Activated CD8-positive, alpha-beta memory T cell treated with anti-CD3 and anti-CD28 coated beads, Interleukin-2, amount 50 U/mL, for 24 hours (primary cell): ENCODE data around the gene GART.
"Not testable (repeated sequence)": the region's sequence is repeated elsewhere in the genome, so short reads cannot be mapped to it uniquely, and the experiment has no call there.

Source experiments
- DNase-seq: peaks from one replicate; pipeline ENCODE4 v3.0.0-alpha.2; 2020; ENCODE audit errors: extremely low read depth

Gene GART

DNA sequence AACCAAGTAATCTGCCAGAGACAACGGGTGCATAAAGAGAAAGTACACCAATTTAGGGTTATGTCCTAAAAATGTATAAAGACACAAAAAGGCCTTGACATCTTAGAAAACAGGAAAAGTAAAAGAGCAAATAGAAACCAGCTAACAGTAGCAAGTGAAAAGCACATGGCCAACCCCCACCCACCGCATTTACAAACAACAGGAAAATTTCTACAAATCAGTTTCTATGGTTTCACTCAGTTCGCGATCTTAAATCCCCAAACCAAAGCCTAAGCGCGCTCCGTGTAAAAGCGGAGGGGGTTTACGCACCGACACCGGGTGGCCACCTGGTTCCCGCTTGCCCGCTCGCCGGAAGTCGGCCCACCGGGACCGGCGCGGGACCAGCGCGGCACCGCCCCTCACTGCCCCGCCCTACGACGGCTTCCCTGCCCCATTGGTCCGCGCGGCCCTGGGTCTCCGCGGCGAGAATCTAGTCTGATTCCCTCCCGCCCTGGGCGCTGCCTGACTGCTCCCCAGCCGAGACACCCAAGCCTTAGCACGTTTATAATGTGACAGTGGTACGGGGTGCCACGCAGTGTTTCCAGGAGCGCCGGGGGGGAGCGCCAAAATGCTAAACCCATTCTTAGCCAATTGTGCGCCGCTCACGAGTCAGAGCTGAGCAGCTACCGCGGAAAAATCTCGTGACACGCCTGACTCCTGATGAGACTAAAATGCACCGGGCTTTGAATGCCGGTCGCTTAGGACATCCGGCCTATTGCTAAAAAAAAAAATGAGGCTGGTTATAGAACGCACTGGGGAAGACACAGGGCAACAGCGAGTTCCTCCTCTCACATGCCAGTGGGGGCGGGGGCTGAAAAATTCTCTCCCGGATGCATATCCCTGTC is at the start of gene GART:
GART (minus strand) TSS at position 362 of the 884 bp plus-strand sequence. CDS start 2,802 bp downstream, outside the sequence.
- DNase-seq = peak; percentile 60

DNA sequence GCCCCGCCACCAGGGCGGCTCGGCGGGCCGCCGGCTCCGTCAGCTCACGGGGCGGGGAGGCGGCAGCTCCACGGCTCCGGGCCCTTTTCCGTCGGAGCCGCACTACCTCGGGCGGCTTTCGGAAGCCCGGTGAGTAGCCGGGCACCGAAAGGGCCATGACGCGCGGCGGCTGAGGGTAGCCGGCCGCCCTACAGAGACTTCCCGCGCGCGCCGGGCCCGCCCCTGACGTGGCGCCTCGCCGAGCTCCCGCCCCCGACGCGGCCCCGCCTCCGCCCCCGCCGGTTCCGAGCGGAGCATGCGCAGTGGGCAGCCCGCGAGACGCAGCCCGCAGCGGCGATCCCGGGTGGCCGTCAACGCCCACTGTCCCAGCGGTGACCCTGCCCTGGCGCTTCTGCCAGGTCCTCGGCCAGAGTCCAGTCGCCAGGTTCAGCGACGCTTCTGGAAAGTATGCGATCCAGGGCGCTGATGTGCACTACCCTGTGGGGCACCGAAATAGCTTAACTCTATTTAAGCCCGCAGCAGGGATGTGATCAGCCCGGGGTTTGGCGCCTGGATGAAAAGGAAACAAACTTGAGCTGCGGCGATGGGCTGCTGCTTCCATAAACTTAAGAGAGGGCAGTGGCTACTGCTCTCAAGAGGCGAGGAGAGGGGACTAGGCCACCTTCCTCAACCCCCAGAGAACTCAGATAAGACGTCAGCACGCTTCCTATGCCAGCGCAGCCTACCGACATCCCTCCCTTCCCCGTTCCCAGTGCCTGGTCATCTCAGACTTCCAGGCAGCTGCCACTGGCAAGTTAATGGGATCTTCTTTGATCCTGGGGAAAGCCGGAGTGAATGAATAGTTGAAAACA is 46.8 kb upstream of the GART start, which contains the start of gene DONSON:
DONSON (minus strand) TSS at position 200 of the 851 bp plus-strand sequence; CDS start at position 157, 43 bp downstream.
- DNase-seq = peak; percentile 55

DNA sequence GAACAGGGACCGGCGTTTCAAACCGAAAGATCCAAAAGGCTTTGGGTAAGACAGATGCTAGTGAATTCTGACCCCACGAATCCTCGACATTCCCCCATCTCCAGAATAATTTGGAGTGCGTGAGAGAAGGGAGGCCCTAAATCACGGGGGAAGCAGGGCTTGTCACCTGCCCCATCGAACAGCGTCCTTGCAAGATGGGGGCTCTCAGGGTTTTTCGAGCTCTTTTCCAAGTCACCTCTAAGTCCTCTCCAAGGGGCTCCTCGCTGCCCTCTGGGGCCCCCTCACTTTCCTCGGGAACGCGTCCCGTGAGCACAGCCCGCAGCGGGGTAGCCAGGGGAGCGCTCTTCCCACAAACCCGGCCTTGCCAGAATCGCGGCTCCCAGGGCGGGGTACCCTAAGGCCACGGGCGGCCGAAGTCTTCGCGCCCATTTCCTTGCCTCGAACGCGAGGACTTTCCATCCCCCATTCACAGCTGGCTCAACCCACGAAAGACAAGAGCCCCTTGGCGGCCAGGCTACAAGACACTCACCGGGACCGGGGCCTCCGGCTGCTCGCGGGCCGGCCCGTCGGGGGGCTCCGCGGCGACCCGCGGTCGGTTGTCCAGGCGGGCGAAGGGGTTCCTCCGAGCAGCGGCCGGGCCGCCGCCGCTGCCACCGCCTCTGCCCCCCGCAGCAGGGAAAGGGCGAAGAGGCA is 46.0 kb upstream of the GART start:
- no peak for DNase-seq

GRCh38 chr21:33586927-33587326 is 45.0 kb upstream of the GART start:
- DNase-seq = no peak

- DNase-seq = no peak
Observed at GRCh38 chr21:33584455-33584854, 42.5 kb upstream of the GART start.

- DNase-seq = no peak
Observed at GRCh38 chr21:33578959-33579542, 37.1 kb upstream of the GART start.

DNA sequence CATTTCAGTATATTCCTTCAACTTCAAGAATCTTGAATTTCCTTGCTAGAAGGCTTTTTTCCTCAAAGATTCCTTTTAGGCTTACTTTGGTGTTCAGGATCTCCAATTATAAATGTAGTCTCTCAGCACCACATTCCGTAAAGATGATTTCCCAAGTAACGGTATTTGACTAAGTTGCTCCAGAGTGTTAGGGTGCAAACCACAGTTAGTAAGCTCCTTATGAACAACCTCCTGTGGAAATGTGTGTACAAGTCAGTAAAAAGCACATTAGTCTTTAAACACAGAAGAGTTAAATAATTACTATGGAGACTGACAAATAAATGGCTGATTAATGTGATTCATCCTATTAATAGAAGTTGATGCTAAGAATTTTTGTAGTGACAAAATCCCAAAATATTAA is 36.3 kb upstream of the GART start:
- DNase-seq = no peak

- DNase-seq = not testable (repeated sequence)
Observed at GRCh38 chr21:33576741-33577141, 34.8 kb upstream of the GART start.

DNA sequence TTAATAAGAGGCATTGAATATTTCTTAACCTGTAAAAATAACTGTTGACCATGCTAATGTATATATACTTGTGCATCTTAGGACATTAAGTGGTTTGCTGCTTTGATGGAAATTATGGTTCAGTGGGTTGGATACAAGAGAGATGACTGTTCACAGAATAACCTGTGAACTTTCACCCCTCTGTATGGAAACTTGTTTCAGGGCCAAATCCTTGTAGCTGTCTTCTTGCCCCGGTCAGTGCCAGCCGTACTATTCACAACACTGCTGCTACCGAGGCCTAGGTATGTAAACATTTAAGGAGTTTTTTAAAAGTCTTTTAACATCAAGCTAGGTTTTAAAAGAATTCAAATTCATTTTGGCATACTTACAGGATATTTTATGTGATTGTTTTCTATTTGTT is 30.4 kb upstream of the GART start:
- DNase-seq = no peak

GRCh38 chr21:33569991-33570390 is 28.1 kb upstream of the GART start:
- no peak for DNase-seq

- no peak for DNase-seq
Observed at GRCh38 chr21:33568448-33568847, 26.5 kb upstream of the GART start.

DNA sequence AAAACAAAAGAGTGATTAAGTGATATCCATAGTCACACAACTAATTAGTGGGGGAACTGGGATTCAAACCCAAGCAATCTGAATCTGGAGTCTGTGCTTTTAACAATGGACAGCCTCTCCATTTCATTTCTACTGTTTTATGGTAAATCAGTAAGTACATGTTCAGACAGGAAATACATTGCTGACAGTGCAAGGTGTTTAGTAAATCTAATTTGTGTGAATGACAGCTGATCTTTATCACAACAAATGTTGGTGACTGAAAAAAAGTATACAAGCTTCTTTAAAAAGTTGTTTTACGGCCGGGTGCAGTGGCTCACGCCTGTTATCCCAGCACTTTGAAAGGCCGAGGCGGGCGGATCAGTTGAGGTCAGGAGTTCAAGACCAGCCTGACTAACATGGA is 26.0 kb upstream of the GART start:
- DNase-seq = no peak

GRCh38 chr21:33566514-33566913 is 24.6 kb upstream of the GART start:
- no peak for DNase-seq

- no peak for DNase-seq
Observed at GRCh38 chr21:33562389-33562788, 20.5 kb upstream of the GART start.

DNA sequence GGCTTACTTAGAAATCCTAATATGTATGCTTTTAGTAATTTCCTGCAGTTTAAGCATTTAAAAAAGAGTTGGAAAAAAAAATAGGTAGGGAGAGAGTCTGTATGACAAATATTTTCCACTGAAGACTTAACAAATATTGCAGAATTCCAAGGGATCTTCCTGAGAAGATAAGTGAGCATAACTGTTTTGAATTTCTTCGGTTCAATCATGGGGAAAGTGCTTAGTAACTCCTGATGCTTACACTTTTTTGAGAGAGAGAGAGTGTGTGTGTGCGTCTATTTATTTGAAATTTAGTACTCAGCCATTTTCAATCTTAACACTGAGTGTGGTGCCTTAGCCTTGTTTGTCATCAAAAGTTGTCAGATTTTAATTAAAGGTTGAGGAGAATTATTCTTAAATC is 19.5 kb upstream of the GART start:
- DNase-seq = no peak

DNA sequence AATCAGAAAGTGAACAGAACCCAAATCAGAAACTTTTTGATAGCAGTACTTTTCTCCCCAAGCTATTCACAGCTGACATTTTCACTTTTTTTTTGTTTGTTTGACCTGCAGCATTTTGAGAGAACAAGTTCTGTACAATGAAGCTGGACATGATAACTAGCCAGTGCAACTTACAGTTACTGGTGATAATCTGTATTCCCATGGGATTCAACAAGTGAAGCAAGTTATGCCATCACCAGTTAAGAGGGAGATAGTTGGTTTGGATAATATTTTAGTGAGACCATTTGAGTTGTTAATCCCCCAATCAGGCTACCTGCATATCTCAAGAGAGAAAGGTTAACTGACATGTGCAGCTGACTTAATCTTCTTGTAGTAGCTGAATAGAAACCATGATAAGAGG is 19.0 kb upstream of the GART start:
- DNase-seq = no peak

- DNase-seq = no peak
Observed at GRCh38 chr21:33559813-33560212, 17.9 kb upstream of the GART start.

DNA sequence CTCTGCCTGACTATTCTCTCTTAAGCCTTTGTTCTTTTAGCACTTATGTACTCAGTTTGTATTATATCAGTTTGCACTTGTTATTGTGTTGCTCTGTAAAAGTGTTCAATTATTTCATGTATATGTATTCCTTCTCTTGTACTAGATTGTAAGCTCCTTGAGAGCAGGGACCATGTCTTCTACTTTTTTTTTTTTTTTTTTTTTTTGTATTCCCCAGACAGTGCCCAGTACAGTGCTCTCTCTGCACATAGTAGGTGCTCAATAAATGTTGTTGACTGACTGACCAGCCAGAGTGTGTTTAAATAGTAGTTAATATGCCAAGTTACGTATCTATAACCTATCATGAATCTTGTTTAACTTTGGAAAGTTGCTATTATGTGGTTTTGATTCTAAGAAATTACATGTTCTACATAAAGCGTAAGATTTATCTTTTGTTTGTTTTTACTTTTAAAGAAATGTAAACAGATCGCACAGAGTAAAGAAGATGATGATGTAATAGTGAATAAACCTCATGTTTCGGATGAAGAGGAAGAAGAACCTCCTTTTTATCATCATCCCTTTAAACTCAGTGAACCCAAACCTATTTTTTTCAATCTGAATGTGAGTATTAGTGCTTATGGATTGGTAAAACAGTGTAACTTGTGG is 17.0 kb upstream of the GART start:
- DNase-seq = no peak

DNA sequence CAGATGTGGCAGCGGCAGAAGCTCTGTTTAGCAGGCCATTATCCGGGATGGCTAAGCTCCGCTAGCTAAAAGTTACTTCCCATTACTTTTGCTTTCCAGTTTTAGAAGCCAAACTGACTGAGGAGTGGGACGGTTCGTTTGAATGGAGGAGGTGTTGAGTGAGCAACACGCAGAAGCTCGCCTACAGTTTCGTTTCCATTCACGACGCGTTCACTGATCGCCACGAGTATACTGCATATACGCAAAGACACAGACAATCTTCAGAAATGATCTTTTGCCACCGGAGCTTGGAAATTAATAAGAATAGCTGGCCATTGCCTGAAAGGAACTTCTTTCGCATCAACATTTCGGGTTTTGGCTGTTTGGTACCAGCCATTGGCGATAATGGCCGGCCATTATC is 15.5 kb upstream of the GART start:
- DNase-seq = no peak

- no peak for DNase-seq
Observed at GRCh38 chr21:33554982-33555344, 13.0 kb upstream of the GART start.
